ENCODE measurements around the gene TUBB2B. TPM values are rescaled to one million over a fixed set of nuclear protein-coding genes. Genes with fewer than 3 reads are reported as not detected.
"Not testable (repeated sequence)": the region's sequence is repeated elsewhere in the genome, so short reads cannot be mapped to it uniquely, and the experiment has no call there.

TUBB2B gene
- total and polyA plus RNA-seq, 5 donors: 1.4 to 4.7 (median 2.1) TPM

GRCh38 chr6:3179945-3180344 is 47.5 kb downstream of the TUBB2B start:
- H3K27ac ChIP-seq (ENCODE audit: low read length); H3K4me1 ChIP-seq (ENCODE audit: control insufficient read depth, insufficient read depth, low read length); DNase-seq; intact Hi-C loops (cut with DNase I); H3K27me3 ChIP-seq (ENCODE audit: control insufficient read depth, insufficient read depth); H3K9me3 ChIP-seq (ENCODE audit: control insufficient read depth, low read length); H3K4me3 ChIP-seq (ENCODE audit: low read length): not testable (repeated sequence)
- peak; percentile 45 to 61 for ATAC-seq
- 71% methylated on average over 5 of the region's 8 CpGs for WGBS

- intact Hi-C loops (cut with DNase I); H3K27me3 ChIP-seq (ENCODE audit: control insufficient read depth, insufficient read depth); H3K4me1 ChIP-seq (ENCODE audit: control insufficient read depth, insufficient read depth, low read length); H3K4me3 ChIP-seq (ENCODE audit: low read length); H3K27ac ChIP-seq (ENCODE audit: low read length); H3K9me3 ChIP-seq (ENCODE audit: control insufficient read depth, low read length); DNase-seq: not testable (repeated sequence)
- WGBS: 73% methylated on average over 8 of the region's 8 CpGs
- ATAC-seq: peak; percentile 51 to 77
Observed at GRCh38 chr6:3178666-3179065, 48.8 kb downstream of the TUBB2B start.

GRCh38 chr6:3176562-3177355 is 50.7 kb downstream of the TUBB2B start:
- peak in 1 of 3 donors; percentile 57 for DNase-seq
- WGBS: 87% methylated on average over 22 of the region's 22 CpGs

GRCh38 chr6:3175715-3176402 is 51.6 kb downstream of the TUBB2B start:
- 75% methylated on average over 11 of the region's 11 CpGs for WGBS
- no peak overlapping the region for H3K27ac ChIP-seq (ENCODE audit: low read length)
- H3K9me3 ChIP-seq (ENCODE audit: control insufficient read depth, low read length): no peaks in the 10 kb centered on the region
- no peaks in the 10 kb centered on the region for H3K27me3 ChIP-seq (ENCODE audit: control insufficient read depth, insufficient read depth)
- no peaks in the 10 kb centered on the region for H3K4me1 ChIP-seq (ENCODE audit: control insufficient read depth, insufficient read depth, low read length)
- ATAC-seq: no peak
- no peak overlapping the region for H3K4me3 ChIP-seq (ENCODE audit: low read length)
- intact Hi-C loops (cut with DNase I): no loop called here
- DNase-seq: no peak

More at GRCh38 chr6:3176562-3177355, 50.7 kb downstream of the TUBB2B start:
- ATAC-seq: peak in 1 of 2 donors; percentile 71
- H3K9me3 ChIP-seq (ENCODE audit: control insufficient read depth, low read length): no peaks in the 10 kb centered on the region
- H3K4me3 ChIP-seq (ENCODE audit: low read length): no peak overlapping the region
- intact Hi-C loops (cut with DNase I): no loop called here
- H3K27me3 ChIP-seq (ENCODE audit: control insufficient read depth, insufficient read depth): no peaks in the 10 kb centered on the region
- no peak overlapping the region for H3K27ac ChIP-seq (ENCODE audit: low read length)
- H3K4me1 ChIP-seq (ENCODE audit: control insufficient read depth, insufficient read depth, low read length): no peaks in the 10 kb centered on the region

Other genes starting within 250 kb of the TUBB2B start
- 10 to 100 TPM; 38.1 to 60.6 (median 46.8) TPM for gene NQO2, start 227.8 kb downstream of the TUBB2B start, total RNA-seq
- gene NQO2, start 227.8 kb downstream of the TUBB2B start, polyA plus RNA-seq: 71.0 TPM
- gene RIPK1, start 159.2 kb downstream of the TUBB2B start, total RNA-seq: 10 to 100 TPM in 1 of 4 donors, 1 to 10 TPM in 3; 8.0 to 11.5 (median 8.6) TPM
- 6.8 TPM for gene RIPK1, start 159.2 kb downstream of the TUBB2B start, polyA plus RNA-seq
- 10 to 100 TPM in 2 of 4 donors, 1 to 10 TPM in 2; 9.3 to 11.4 (median 10.1) TPM for gene BPHL, start 108.9 kb downstream of the TUBB2B start, total RNA-seq
- 13.1 TPM for gene BPHL, start 108.9 kb downstream of the TUBB2B start, polyA plus RNA-seq
- 10 to 100 TPM; 24.3 to 30.1 (median 27.5) TPM for gene TUBB2A, start 70.1 kb downstream of the TUBB2B start, total RNA-seq
- gene TUBB2A, start 70.1 kb downstream of the TUBB2B start, polyA plus RNA-seq: 43.1 TPM
- 10 to 100 TPM in 2 of 4 donors, 1 to 10 TPM in 2; 7.9 to 10.7 (median 9.9) TPM for gene PSMG4, start 31.3 kb upstream of the TUBB2B start, total RNA-seq
- 16.7 TPM for gene PSMG4, start 31.3 kb upstream of the TUBB2B start, polyA plus RNA-seq
- 1 to 10 TPM; 2.8 to 6.4 (median 3.3) TPM for gene SLC22A23, start 229.4 kb upstream of the TUBB2B start, total RNA-seq
- gene SLC22A23, start 229.4 kb upstream of the TUBB2B start, polyA plus RNA-seq: 2.3 TPM

Measured in right cardiac atrium (tissue), 5 donors.